PC-3 (cell line): Measurements from ENCODE around the gene STRN4. TPM values are rescaled to one million over a fixed set of nuclear protein-coding genes. Genes with fewer than 3 reads are reported as not detected.
A peak's percentile ranks its signal among the peaks of the same experiment; 100 is the strongest.

Source experiments
- ATAC-seq: fragments of 200-7000 bp; cut with Tn5 transposase; 2 replicates; pipeline ENCODE4 v1.9.1; 2020; ENCODE audit warnings: mild to moderate bottlenecking, moderate library complexity
- BruUV-seq: library from RNA; stranded (reverse); fragments of 400-500 nt; replicated peaks from 2 replicates; lab custom pipeline; 2021; lab: Mats Ljungman, UMichigan
- CTCF ChIA-PET: fragments of 300-600 bp; sonication (Branson Sonifier 250); formaldehyde crosslinking; loops from one replicate; lab custom pipeline; 2022; ENCODE audit warnings: antibody characterized with exemption; lab: Charles Lee
- POLR2A ChIA-PET: fragments of 300-600 bp; sonication (Branson Sonifier 250); formaldehyde crosslinking; loops from one replicate; lab custom pipeline; 2022; ENCODE audit warnings: antibody characterized with exemption; ENCODE audit not compliant: unreplicated experiment; lab: Charles Lee
- DNase-seq: peaks from one replicate; pipeline ENCODE4 v3.0.0-alpha.2; 2015
- H2AFZ ChIP-seq: fragments of 300-600 bp; sonication (generic); 2 replicates; pipeline ENCODE4 v1.6.0; 2016; ENCODE audit warnings: antibody characterized with exemption, low read length
- H3F3A ChIP-seq: fragments of 300-600 bp; sonication (generic); one replicate; pipeline ENCODE4 v1.6.0; 2017; ENCODE audit warnings: antibody characterized with exemption, low read length, control low read depth, mild to moderate bottlenecking; ENCODE audit not compliant: unreplicated experiment
- H3K27ac ChIP-seq: fragments of 300-600 bp; sonication (generic); 2 replicates; pipeline ENCODE4 v1.5.1; 2016; ENCODE audit warnings: mild to moderate bottlenecking, low read length
- H3K27me3 ChIP-seq: fragments of 300-600 bp; sonication (generic); 2 replicates; pipeline ENCODE4 v1.6.1; 2016; ENCODE audit warnings: low read length, mixed read lengths
- H3K36me3 ChIP-seq: fragments of 300-600 bp; sonication (generic); 2 replicates; pipeline ENCODE4 v1.6.1; 2016; ENCODE audit warnings: low read depth, mixed run types, low read length, mixed read lengths
- H3K4me1 ChIP-seq: fragments of 300-600 bp; sonication (generic); 2 replicates; pipeline ENCODE4 v1.5.1; 2016; ENCODE audit warnings: low read length; ENCODE audit not compliant: insufficient read depth
- H3K4me2 ChIP-seq: fragments of 300-600 bp; sonication (generic); 2 replicates; pipeline ENCODE4 v1.6.0; 2016; ENCODE audit warnings: low read length
- H3K4me3 ChIP-seq: fragments of 300-600 bp; sonication (generic); 2 replicates; pipeline ENCODE4 v1.5.1; 2016; ENCODE audit warnings: mild to moderate bottlenecking, low read length, mixed read lengths
- H3K79me2 ChIP-seq: fragments of 300-600 bp; sonication (generic); 2 replicates; pipeline ENCODE4 v1.6.1; 2017; ENCODE audit warnings: low read length, mixed read lengths
- H3K9ac ChIP-seq: fragments of 300-600 bp; sonication (generic); 2 replicates; pipeline ENCODE4 v1.6.0; 2016; ENCODE audit warnings: mild to moderate bottlenecking, low read length
- H3K9me2 ChIP-seq: fragments of 300-600 bp; sonication (generic); replicated peaks from 2 replicates; pipeline ENCODE4 v1.6.1; 2016; ENCODE audit warnings: mixed run types, low read length, mixed read lengths
- H3K9me3 ChIP-seq: fragments of 300-600 bp; sonication (generic); 2 replicates; pipeline ENCODE4 v1.6.1; 2016; ENCODE audit warnings: low read length, mixed read lengths
- H4K20me1 ChIP-seq: fragments of 300-600 bp; sonication (generic); 2 replicates; pipeline ENCODE4 v1.6.1; 2016; ENCODE audit warnings: low read length, mixed read lengths
- EZH2 ChIP-seq: fragments of 300-600 bp; sonication (generic); IDR thresholded peaks from one replicate; pipeline ENCODE4 v1.6.1; 2017; ENCODE audit warnings: antibody characterized with exemption, mild to moderate bottlenecking, low read length; ENCODE audit not compliant: unreplicated experiment
- EZH2phosphoT487 ChIP-seq: fragments of 300-600 bp; sonication (generic); IDR thresholded peaks from 2 replicates; pipeline ENCODE4 v1.6.1; 2018; ENCODE audit warnings: mild to moderate bottlenecking, antibody characterized with exemption, low read length, borderline replicate concordance
- intact Hi-C: fragments of 100-400 bp; cut with micrococcal nuclease; formaldehyde crosslinking; loops from 2 replicates; pipeline ENCODE4 v1.9.0; 2023
- total RNA-seq: library from RNA; depleted of rRNA; stranded (reverse); fragments of >200 nt; gene quantifications from 2 replicates; pipeline ENCODE4 v1.2.3, GENCODE V29; 2014
- TF ChIP-seq, protein P1 (sequence below): fragments of 300-600 bp; sonication (generic); conservative IDR thresholded peaks from 2 replicates; pipeline ENCODE4 v1.5.1; 2017; ENCODE audit warnings: antibody characterized with exemption, low read depth, mild to moderate bottlenecking, low read length

STRN4 gene
- total RNA-seq, 1 experiment from 2014 or later: 62.7 TPM

DNA sequence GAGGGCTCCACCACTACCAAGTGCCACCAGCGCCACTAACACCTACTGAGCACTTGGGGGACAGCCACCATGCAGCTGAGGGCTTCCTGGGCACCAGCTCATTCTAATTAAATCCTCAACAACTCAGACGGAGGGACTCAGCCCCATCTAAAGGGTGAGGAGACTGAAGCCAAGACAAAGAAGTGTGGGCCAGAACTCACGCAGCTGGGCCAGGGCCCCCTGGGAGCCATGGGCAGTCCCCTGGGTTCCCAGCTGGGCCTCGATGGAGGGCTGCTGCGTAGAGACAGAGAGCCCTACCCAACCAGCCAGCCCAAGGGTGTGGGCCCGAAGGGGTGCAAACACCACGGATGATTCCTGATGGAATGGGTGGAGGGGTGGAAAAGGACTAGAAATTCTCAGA is 16.6 kb downstream of the STRN4 start:
- DNase-seq: no peak

DNA sequence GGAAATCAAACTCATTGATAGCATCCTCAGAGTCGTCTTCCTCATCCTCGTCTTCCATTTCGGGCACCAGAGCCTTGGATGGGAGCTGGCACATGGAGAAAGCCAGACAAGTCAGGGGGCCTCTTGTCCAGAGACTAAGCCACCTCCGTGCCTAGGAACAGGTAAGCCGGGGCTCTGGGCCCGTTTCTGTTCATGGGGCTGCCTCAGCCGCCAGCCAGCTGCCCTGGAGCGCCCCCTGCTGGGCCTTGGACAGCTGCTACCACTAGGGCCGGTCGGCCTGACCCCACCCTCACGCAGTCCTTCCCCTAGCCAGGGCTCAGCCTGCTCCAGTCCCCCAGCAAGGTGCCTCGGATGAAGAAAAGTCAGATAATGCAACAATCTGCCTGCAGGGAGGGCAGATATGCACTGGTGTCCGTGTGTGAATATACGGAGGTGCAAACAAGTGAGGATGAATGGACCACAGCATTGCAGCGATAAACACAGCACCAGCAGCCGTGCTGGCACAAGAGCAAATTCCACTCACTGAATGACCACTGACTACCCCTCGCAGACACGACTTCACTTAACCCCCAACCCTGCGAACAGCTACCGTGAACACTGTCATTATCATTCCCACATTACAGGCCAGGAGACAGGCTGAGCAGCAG is 17.4 kb downstream of the STRN4 start:
- peaks cover 8% of the 10 kb centered on the region; the same call in 1 of the 2 replicates for H4K20me1 ChIP-seq
- no peak overlapping the region for H2AFZ ChIP-seq
- no peak overlapping the region for H3K27ac ChIP-seq
- no peak overlapping the region for H3K4me3 ChIP-seq
- ChIA-PET POLR2A (no interaction called here), CTCF (interaction anchor here (0.5 to 0.7 kb wide), 3 partner anchors 12 to 385 kb away, joined by 4 to 7 read pairs (median 6); partner anchors contain the start of genes PRKD2 and ZC3H4)
- ATAC-seq (no peak), DNase-seq (peak; percentile 34)
- peaks cover 35% of the 10 kb centered on the region for H3K4me1 ChIP-seq
- no peak overlapping the region for H3K4me2 ChIP-seq
- no TSS peak for BruUV-seq
- no peak for TF ChIP-seq EZH2
- TF ChIP-seq, protein P1, sequence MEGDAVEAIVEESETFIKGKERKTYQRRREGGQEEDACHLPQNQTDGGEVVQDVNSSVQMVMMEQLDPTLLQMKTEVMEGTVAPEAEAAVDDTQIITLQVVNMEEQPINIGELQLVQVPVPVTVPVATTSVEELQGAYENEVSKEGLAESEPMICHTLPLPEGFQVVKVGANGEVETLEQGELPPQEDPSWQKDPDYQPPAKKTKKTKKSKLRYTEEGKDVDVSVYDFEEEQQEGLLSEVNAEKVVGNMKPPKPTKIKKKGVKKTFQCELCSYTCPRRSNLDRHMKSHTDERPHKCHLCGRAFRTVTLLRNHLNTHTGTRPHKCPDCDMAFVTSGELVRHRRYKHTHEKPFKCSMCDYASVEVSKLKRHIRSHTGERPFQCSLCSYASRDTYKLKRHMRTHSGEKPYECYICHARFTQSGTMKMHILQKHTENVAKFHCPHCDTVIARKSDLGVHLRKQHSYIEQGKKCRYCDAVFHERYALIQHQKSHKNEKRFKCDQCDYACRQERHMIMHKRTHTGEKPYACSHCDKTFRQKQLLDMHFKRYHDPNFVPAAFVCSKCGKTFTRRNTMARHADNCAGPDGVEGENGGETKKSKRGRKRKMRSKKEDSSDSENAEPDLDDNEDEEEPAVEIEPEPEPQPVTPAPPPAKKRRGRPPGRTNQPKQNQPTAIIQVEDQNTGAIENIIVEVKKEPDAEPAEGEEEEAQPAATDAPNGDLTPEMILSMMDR: peak; percentile 79
- peaks cover 48% of the 10 kb centered on the region for H3K79me2 ChIP-seq
- peaks cover 31% of the 10 kb centered on the region for H3K36me3 ChIP-seq
- no peaks in the 10 kb centered on the region for H3F3A ChIP-seq
- H3K9ac ChIP-seq: no peak overlapping the region
- H3K27me3 ChIP-seq: no peaks in the 10 kb centered on the region
- no peaks in the 10 kb centered on the region for H3K9me2 ChIP-seq
- no peaks in the 10 kb centered on the region for H3K9me3 ChIP-seq
- intact Hi-C loops: no loop called here

More for the DNA sequence above, 16.6 kb downstream of the STRN4 start:
- no peak overlapping the region for H2AFZ ChIP-seq
- H3K9ac ChIP-seq: no peak overlapping the region
- H3K9me3 ChIP-seq: no peaks in the 10 kb centered on the region
- peaks cover 54% of the 10 kb centered on the region for H3K79me2 ChIP-seq
- peaks cover 43% of the 10 kb centered on the region for H3K4me1 ChIP-seq
- no peaks in the 10 kb centered on the region for H3K9me2 ChIP-seq
- no TSS peak for BruUV-seq
- ChIA-PET POLR2A (no interaction called here), CTCF (no interaction called here)
- TF ChIP-seq EZH2: no peak
- no peak for TF ChIP-seq EZH2phosphoT487
- TF ChIP-seq, protein P1: no peak
- H4K20me1 ChIP-seq: peaks cover 11% of the 10 kb centered on the region; the same call in 1 of the 2 replicates
- peaks cover 31% of the 10 kb centered on the region for H3K36me3 ChIP-seq
- H3K4me2 ChIP-seq: no peak overlapping the region
- no peak overlapping the region for H3K4me3 ChIP-seq
- no peak overlapping the region; the same call in 1 of the 2 replicates for H3K27ac ChIP-seq
- H3F3A ChIP-seq: no peaks in the 10 kb centered on the region
- no peak for ATAC-seq
- H3K27me3 ChIP-seq: no peaks in the 10 kb centered on the region
- intact Hi-C loops: loop anchor here (2.0 kb wide), 1 partner anchor 13 kb away; the partner anchor contains the start of gene PRKD2

DNA sequence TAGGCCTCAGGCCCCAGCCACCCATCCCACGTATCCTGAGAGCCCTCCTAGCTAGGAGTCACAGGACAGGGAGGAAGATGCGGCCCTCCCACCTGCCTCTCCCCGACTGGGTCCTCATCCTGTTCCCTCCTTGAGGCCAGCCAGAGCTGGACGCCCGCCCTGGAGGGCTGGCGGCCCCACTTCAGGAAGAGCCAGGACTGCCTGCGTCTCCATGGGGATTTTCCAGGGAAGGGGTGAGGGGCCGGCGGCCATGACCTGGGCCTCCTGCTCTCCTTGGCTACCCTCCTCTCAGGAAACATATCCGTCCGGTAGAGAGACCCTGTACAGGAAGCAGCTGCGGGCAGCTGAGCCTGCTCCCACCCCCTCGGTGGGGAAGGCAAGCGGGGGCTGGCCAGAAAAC is 18.0 kb downstream of the STRN4 start:
- H3K9me2 ChIP-seq: no peaks in the 10 kb centered on the region
- H3K4me1 ChIP-seq: peaks cover 29% of the 10 kb centered on the region
- TF ChIP-seq, protein P1: no peak
- TF ChIP-seq EZH2 (no peak), EZH2phosphoT487 (no peak)
- no peak overlapping the region for H3K4me2 ChIP-seq
- no peaks in the 10 kb centered on the region for H3F3A ChIP-seq
- H2AFZ ChIP-seq: no peak overlapping the region
- peaks cover 31% of the 10 kb centered on the region for H3K36me3 ChIP-seq
- intact Hi-C loops: no loop called here
- H3K4me3 ChIP-seq: no peak overlapping the region
- peaks cover 42% of the 10 kb centered on the region for H3K79me2 ChIP-seq
- no peaks in the 10 kb centered on the region for H3K9me3 ChIP-seq
- H4K20me1 ChIP-seq: peaks cover 3% of the 10 kb centered on the region; the same call in 1 of the 2 replicates
- ATAC-seq (no peak), DNase-seq (no peak)
- ChIA-PET CTCF (interaction anchor here (0.5 to 0.6 kb wide), 2 partner anchors 11 to 92 kb away, joined by 6 to 7 read pairs; partner anchors contain the start of gene PRKD2), POLR2A (no interaction called here)
- no TSS peak for BruUV-seq
- H3K9ac ChIP-seq: no peak overlapping the region
- no peak overlapping the region for H3K27ac ChIP-seq
- no peaks in the 10 kb centered on the region for H3K27me3 ChIP-seq
